Body of pancreas (tissue), 4 donors: ENCODE measurements around the gene SPAM1.

Experiments used
- POLR2A ChIP-seq, 3 donors: fragments of 450-650 bp; IDR thresholded peaks; one replicate each; pipeline ENCODE4 v1.6.1; 2016; ENCODE audit warnings: antibody characterized with exemption in 3 of 3, mild to moderate bottlenecking in 2 of 3
- TF ChIP-seq, protein P1 (sequence below), 7 experiments: fragments of 450-650 bp in 4 of 7; fragments of 200-600 bp in 3 of 7; sonication (generic) in 3 of 7; IDR thresholded peaks; one replicate each; pipeline ENCODE4 v1.5.1; 2016 to 2019; ENCODE audit warnings: antibody characterized with exemption in 7 of 7

DNA sequence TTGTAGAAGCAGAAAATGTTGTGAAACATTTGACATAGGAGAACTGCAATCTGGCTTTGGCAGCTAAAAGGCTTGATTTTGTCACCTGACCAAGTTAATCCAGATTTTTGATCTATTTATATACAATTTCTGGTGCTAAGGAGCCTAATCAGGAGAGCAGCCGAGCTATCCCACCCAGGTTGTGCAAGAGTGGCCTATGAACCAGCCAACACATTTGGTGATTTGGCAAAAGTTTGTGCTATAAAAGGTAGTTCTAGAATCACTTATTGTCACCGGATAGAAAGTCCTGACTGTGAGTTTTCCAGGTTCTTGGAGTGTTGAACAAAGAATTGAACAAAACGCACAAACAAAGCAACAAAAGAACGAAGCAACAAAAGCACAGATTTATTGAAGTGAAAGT lies 1.4 kb upstream of the SPAM1 start:
- TF ChIP-seq, protein P1, sequence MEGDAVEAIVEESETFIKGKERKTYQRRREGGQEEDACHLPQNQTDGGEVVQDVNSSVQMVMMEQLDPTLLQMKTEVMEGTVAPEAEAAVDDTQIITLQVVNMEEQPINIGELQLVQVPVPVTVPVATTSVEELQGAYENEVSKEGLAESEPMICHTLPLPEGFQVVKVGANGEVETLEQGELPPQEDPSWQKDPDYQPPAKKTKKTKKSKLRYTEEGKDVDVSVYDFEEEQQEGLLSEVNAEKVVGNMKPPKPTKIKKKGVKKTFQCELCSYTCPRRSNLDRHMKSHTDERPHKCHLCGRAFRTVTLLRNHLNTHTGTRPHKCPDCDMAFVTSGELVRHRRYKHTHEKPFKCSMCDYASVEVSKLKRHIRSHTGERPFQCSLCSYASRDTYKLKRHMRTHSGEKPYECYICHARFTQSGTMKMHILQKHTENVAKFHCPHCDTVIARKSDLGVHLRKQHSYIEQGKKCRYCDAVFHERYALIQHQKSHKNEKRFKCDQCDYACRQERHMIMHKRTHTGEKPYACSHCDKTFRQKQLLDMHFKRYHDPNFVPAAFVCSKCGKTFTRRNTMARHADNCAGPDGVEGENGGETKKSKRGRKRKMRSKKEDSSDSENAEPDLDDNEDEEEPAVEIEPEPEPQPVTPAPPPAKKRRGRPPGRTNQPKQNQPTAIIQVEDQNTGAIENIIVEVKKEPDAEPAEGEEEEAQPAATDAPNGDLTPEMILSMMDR (IDR thresholded peaks at IDR 0.05), result no peak
- no peak for TF ChIP-seq POLR2A (IDR thresholded peaks at IDR 0.05)
